Hepatocyte (in vitro differentiated cells): ENCODE measurements around the gene AMER1.

Experiments used
- CTCF ChIP-seq: fragments of 200-600 bp; sonication (generic); IDR thresholded peaks from 2 replicates; pipeline ENCODE4 v1.5.1; 2016; ENCODE audit warnings: antibody characterized with exemption, mild to moderate bottlenecking; ENCODE audit not compliant: poor library complexity
- EZH2 ChIP-seq: fragments of 200-600 bp; sonication (generic); IDR thresholded peaks from 2 replicates; pipeline ENCODE4 v1.6.1; 2016; ENCODE audit warnings: antibody characterized with exemption, mild to moderate bottlenecking, borderline replicate concordance

- TF ChIP-seq CTCF = no peak
- TF ChIP-seq EZH2 = no peak
Observed at GRCh38 chrX:64152857-64153256, 52.7 kb downstream of the AMER1 start.
